Measurements from ENCODE around the gene BHLHE23.
"Not testable (repeated sequence)": the region's sequence is repeated elsewhere in the genome, so short reads cannot be mapped to it uniquely, and the experiment has no call there.

The BHLHE23 gene

DNA sequence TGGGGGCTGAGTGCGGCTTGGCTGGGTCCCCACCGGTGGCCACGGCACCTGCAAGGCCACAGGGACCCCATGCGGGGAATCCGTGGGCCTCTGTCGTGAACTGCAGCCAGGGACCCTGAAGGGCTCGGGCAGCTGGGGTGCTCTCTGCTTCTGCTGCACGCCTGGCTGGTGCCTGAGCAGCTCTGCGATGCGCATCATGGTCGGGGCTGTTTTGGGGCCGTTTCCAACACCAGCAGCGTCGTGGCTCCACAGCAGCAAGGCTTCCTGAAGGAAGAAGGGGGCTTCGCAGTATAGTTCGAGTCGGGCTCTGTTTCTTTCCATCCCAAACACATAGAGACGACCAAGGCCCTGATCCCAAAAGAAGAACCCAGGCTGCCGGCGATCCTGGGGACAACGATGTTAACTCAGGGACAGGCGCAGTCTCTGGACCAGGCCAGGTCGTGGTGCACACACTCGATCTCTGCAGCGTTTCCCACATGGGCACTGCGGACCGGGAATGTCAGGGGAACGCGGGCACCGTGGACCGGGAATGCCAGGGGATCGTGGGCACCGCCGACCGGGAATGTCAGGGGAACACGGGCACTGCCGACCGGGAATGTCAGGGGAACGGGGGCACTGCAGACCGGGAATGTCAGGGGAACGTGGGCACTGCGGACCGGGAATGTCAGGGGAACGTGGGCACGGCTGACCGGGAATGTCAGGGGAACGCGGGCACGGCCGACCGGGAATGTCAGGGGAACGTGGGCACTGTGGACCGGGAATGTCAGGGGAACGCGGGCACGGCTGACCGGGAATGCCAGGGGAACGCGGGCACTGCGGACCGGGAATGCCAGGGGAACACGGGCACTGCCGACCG, 36.8 kb upstream of the BHLHE23 start:
- no peak for DNase-seq (ENCODE audit: low read depth)

DNA sequence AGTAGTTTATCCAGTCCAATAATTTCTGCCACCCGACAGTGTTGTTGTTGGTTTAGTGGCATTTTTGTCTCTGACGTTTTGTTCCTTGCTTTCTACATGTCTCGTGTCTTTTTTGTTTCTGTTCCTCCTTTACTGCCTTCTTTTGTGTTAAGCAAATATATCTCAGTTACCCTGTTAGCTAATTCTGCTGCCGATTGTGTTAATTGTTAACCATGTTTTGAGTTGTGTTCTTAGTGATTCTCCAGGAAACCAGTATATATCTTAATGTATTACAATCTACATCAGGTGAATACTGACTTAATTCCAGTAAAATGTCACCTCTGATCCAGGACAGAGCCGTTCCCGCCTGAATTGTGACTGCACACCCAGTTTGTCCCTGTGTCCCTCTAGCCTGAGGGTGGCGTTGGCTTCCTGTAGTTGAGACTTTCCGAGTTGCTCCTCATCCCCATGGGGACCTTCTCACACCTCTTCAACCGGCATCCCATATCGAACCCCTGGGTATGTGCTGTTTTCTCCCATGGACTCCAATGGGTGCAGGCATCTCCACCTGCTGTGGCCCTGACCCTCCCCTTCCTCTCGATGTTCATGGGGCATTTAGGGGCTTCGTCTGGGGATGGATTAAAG, 35.8 kb upstream of the BHLHE23 start:
- no peak for DNase-seq (ENCODE audit: low read depth)

GRCh38 chr20:63041776-63042175, 35.0 kb upstream of the BHLHE23 start:
- no peak for DNase-seq (ENCODE audit: low read depth)

GRCh38 chr20:63037669-63038268, 31.0 kb upstream of the BHLHE23 start:
- no peak for DNase-seq (ENCODE audit: low read depth)

- DNase-seq (ENCODE audit: low read depth): no peak
Measured at GRCh38 chr20:63036291-63036690, 29.5 kb upstream of the BHLHE23 start.

- no peak for DNase-seq (ENCODE audit: low read depth)
Measured at GRCh38 chr20:63035603-63036185, 28.9 kb upstream of the BHLHE23 start.

DNA sequence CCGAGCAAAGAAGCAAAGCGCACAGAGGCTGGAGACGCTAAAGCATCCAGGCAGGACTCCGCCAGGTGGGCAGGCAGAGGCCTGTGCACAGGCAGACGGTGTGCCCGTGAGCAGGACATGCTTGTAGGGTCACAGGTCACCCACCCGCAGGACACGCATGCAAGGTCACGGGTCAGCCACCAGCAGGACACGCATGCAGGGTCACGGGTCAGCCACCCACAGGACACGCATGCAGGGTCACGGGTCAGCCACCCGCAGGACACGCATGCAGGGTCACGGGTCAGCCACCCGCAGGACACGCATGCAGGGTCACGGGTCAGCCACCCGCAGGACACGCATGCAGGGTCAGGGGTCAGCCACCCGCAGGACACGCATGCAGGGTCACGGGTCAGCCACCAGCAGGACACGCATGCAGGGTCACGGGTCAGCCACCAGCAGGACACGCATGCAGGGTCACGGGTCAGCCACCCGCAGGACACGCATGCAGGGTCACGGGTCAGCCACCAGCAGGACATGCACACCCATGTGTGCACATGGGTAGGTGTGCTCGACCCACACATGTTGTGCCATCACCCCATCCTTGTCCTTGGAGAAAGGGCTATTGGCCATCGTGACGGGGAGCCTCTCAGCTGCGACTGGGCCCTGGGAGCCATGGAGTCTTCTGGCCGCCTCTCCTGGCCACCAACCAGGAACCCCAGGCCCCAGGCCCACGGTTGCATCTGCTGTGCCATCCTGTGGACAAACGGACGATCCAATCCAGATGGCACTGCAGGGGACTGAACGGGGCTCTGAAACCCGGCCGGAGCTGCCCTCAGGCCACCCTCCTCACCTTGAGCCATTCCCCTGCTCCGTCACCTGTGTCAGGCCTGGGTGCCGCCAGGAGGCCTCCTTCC, 28.2 kb upstream of the BHLHE23 start:
- DNase-seq (ENCODE audit: low read depth): not testable (repeated sequence)

GRCh38 chr20:63033794-63034709, 27.3 kb upstream of the BHLHE23 start:
- no peak for DNase-seq (ENCODE audit: low read depth)

GRCh38 chr20:63032861-63033793, 26.4 kb upstream of the BHLHE23 start:
- no peak for DNase-seq (ENCODE audit: low read depth)

- no peak for DNase-seq (ENCODE audit: low read depth)
Measured at GRCh38 chr20:63032026-63032800, 25.4 kb upstream of the BHLHE23 start.

DNA sequence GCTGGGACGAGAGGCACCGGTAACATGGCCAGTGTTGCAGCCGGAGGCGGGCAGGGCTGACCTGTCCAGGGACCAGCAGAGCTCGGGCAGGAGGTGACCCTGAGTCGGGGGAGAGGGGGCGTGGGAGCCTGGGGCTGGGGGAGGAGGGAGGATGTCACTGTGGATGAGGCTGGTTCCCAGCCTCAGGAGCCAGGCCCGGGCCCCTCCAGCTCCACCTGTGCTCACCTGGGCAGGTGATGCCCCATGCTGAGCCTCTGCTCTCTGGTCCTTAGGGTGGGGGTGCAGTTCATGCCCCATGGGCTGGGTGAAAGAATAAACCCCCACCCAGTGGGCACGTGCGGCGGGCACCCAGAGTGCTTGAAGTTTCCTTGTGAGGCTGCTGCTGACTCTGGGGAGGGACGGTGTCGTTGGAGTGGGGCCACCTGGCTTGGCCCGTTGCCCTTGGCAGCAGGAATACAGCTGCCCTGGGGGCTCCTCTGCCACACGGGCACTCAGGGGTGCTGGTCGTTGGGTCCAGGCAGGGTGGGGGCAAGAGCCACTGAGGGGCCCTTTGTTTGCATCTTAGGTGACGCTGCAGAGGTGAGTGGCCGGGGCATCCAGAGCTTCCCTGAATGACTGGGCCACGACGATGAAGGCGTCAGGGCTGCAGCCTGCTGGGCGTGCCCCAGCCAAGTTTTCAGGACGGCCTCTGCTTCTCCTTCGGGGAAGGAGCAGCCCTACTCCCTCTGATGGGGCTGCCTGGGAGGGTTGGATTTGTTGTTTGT, 24.7 kb upstream of the BHLHE23 start:
- DNase-seq (ENCODE audit: low read depth): no peak

GRCh38 chr20:63029358-63030121, 22.8 kb upstream of the BHLHE23 start:
- DNase-seq (ENCODE audit: low read depth): no peak

DNA sequence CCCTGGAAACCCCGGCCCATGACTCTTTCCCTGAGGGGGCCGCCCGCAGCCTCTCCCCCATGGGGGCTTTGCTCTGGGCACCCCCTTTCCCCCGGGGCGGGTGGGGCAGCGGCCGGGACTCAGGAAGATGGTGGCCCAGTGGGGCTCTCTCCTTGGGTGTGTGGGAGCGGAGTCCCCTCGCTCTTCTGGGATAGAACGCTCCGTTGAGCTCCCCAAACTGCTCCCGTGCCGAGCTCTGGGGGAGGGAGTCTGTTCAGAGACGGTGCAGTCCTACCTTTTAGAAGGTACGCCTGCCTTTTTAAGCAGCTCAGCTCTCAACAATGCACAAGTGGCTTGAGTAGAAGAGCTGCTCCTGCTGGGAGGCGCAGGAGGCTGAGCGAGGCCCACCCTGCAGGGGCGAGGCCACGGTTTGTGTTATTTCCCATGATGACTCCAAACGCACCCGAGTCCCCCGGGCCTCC, 21.7 kb upstream of the BHLHE23 start:
- DNase-seq (ENCODE audit: low read depth): no peak

GRCh38 chr20:63027922-63028389, 21.2 kb upstream of the BHLHE23 start:
- no peak for DNase-seq (ENCODE audit: low read depth)

- DNase-seq (ENCODE audit: low read depth): no peak
Measured at GRCh38 chr20:63027221-63027921, 20.6 kb upstream of the BHLHE23 start.

DNA sequence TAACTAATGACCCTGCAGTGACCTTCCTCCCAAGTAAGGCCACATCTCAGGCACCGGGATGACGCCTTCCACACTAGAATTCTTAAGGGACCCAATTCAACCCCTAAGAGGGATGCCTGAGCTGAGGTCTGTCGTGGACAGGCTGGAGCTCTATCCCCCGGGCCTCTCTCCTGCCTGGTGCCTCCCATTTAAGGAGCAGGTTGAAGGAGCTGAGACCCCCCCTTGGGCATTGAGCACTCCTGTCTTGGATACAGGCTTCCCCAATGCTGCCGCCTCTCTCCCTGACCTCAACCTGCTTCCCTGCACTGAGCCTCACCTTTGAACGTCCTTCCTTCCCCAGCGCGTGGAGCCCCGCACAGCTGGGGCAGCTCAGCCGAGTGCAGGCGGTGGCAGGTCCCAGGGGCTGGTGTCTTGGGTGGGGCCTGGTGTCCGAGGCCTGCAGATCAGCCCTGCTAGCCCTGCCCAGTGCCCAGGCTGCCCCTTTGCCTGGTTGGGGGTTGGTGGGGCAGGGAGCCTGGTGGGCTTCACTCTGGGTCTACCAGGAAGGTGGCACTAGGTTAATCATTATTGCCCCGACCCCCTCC, 19.9 kb upstream of the BHLHE23 start:
- no peak for DNase-seq (ENCODE audit: low read depth)

All from stimulated activated CD8-positive, alpha-beta memory T cell treated with anti-CD3 and anti-CD28 coated beads, Interleukin-15, amount 100 ng/mL, for 24 hours (primary cell).